CD4-positive, alpha-beta T cell treated with Interleukin-4 for 4 hours (primary cell): ENCODE measurements around the gene SLC1A7.

Experiments
- DNase-seq: peaks from one replicate; pipeline ENCODE4 v3.0.0-alpha.2; 2020

The SLC1A7 gene

GRCh38 chr1:53075206-53075605 is 67.2 kb downstream of the SLC1A7 start:
- no peak for DNase-seq

GRCh38 chr1:53074313-53075154 is 67.9 kb downstream of the SLC1A7 start:
- DNase-seq: no peak

- DNase-seq: no peak
Measured at GRCh38 chr1:53073868-53074311, 68.5 kb downstream of the SLC1A7 start.

GRCh38 chr1:53073287-53073686 is 69.2 kb downstream of the SLC1A7 start:
- no peak for DNase-seq

- no peak for DNase-seq
Measured at GRCh38 chr1:53071915-53072314, 70.5 kb downstream of the SLC1A7 start.

- DNase-seq: no peak
Measured at GRCh38 chr1:53071167-53071865, 71.1 kb downstream of the SLC1A7 start.

GRCh38 chr1:53070621-53071020 is 71.8 kb downstream of the SLC1A7 start:
- DNase-seq: no peak

GRCh38 chr1:53069663-53070327 is 72.6 kb downstream of the SLC1A7 start:
- no peak for DNase-seq

- DNase-seq: no peak
Measured at GRCh38 chr1:53069265-53069662, 73.2 kb downstream of the SLC1A7 start.

GRCh38 chr1:53068314-53069099 is 73.9 kb downstream of the SLC1A7 start:
- DNase-seq: no peak

GRCh38 chr1:53067886-53068285 is 74.6 kb downstream of the SLC1A7 start:
- no peak for DNase-seq

GRCh38 chr1:53066891-53067738 is 75.3 kb downstream of the SLC1A7 start:
- DNase-seq: no peak

GRCh38 chr1:53066488-53066887 is 76.0 kb downstream of the SLC1A7 start:
- no peak for DNase-seq

- DNase-seq: no peak
Measured at GRCh38 chr1:53065391-53065790, 77.0 kb downstream of the SLC1A7 start.

GRCh38 chr1:53063744-53064515 is 78.5 kb downstream of the SLC1A7 start:
- DNase-seq: no peak

- DNase-seq: no peak
Measured at GRCh38 chr1:53062708-53063591, 79.5 kb downstream of the SLC1A7 start.

- DNase-seq: no peak
Measured at GRCh38 chr1:53061859-53062707, 80.4 kb downstream of the SLC1A7 start, which contains the start of gene PODN. PODN (plus strand) TSS chr1:53062213; CDS start chr1:53069856, 7,643 bp downstream.

GRCh38 chr1:53061123-53061858 is 81.1 kb downstream of the SLC1A7 start:
- DNase-seq: no peak
